GM19099 (cell line): ENCODE results near the gene SLC25A45.

ENCODE experiments used
- POLR2A ChIP-seq: IDR thresholded peaks from 3 replicates; pipeline ENCODE4 v1.6.1; 2011; ENCODE audit warnings: low read depth; ENCODE audit not compliant: insufficient read length; ENCODE audit errors: extremely low read depth

Gene SLC25A45

DNA sequence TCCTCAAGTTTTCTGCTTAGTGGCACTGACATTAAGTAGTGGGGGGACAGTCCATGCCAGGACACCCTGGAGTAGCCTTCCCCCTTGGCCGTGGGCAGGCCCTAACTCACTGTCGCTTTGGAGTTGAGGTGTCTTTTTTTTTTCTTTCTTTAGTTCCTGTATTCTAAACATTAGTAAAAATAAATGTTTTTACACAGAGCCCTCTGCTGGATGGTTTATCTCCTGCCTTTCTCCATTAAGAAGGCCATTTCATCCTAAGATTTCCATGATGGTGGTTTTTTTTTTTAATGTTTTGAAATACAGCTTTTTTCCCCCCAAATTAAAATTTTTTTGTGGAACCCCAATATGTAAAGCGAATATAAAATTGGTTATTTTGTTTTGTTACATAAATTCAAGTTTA lies 29.7 kb downstream of the SLC25A45 start:
- no peak for TF ChIP-seq POLR2A

DNA sequence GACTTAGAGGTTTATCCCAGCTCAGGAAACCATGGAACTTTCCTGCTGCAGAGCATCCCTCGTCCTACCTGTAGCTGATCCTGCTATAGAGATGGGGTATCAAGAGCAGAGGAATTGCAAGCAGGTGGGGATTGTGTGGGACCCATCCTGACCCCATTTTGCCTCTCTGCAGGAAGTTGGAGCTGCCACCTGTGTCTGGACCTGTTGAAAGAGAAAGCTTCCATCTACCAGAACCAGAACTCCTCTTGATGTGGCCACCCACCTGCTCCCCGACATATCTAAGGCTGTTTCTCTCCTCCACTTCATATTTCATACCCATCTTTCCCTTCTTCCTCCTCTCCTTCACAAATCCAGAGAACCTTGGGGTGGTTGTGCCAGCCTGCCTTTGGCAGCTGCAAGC lies 30.9 kb downstream of the SLC25A45 start:
- TF ChIP-seq POLR2A, result no peak

DNA sequence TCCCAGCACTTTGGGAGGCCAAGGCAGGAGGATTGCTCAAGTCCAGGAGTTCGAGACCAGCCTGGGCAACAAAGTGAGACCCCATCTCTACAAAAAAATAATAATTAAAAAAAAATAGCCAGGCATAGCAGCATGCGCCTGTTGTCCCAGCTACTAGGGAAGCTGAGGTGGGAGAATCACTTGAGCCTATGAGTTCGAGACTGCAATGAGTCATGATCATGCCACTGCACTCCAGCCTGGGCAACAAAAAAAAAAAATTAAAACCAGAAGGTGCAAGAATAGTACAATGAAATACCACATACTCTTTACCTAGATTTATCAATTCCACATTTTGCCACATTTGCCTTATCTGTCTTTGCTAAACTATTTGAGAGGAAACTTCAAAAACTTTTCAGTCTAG lies 40.6 kb downstream of the SLC25A45 start:
- no peak for TF ChIP-seq POLR2A

DNA sequence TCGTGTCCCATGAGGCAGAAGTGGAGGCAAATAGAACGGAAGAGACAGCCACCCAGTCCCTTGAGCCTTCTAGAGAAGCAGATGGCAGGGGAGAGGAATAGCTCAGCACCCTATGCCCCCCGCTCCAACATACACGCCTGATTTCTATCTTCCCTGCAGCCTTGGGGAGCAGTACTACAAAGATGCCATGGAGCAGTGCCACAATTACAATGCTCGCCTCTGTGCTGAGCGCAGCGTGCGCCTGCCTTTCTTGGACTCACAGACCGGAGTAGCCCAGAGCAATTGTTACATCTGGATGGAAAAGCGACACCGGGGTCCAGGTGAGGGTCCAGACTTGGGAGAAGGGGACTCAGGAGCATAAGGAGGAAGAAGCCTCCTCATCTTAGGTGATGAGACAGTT lies 42.2 kb downstream of the SLC25A45 start:
- TF ChIP-seq POLR2A, result no peak

DNA sequence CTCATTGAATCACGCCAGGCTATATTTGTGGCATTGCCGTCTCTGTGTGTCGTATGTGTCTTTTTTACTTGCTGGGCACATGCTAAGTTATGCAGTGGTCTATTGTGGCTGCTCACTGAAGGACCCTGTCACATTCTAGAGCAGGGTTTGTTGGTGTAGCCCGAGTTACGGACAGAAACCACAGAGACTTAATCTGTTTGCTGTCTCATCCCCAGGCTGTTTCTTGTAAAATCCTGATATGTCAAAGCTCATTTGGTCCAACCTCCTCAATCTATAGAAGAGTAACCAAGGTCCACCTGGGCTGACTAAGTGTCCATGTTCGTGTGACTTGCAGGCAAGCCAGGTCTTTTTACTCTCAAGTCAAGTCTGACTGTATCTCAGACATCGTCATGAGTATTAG lies 43.8 kb downstream of the SLC25A45 start:
- TF ChIP-seq POLR2A, result no peak

DNA sequence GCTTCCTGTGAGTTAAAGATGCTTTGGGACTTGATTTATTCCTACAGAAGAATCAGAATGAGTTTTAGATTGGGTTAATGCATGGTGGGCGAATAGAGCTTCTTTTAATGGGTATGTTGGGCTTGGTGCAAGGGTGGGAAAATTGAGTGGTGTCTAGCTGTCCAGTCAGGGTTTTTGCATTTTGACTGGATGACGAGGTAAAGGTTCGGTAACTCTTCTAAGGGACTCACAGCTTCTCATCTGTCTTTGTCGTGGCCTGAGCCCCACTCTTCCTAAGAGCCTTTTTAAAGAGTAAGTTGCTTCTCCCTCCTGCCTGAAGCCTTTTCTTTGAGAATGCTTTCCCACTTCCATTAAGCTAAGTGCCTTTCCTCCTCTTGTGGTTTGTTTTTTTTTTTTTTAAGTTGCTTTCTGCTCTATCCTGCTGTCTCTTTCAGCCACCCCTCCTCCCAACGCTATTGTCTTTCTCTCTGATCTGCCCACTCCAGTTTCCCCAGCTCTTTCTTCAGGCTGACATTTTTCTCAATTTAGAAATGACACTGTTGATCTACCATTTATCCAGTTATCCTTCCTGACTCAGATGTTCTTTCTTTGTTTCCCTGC lies 47.6 kb downstream of the SLC25A45 start:
- no peak for TF ChIP-seq POLR2A

DNA sequence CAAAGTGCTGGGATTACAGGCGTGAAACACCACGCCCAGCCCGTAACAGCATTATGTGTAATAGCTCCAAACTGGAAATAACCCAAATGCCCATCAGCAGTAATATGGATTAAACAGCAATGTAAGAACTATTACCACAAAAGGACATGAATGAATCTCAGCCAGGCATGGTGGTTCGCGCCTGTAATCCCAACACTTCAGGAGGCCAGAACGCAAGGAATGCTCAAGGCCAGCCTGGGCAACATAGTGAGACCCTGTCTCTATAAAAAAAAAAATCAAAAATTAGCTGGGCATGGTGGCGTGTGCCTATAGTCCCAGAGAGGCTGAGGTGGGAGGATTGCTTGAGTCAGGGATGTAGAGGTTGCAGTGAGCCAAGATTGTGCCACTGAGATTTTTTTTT lies 51.9 kb downstream of the SLC25A45 start:
- TF ChIP-seq POLR2A, result no peak

GRCh38 chr11:65329944-65330403 lies 52.5 kb downstream of the SLC25A45 start:
- no peak for TF ChIP-seq POLR2A

DNA sequence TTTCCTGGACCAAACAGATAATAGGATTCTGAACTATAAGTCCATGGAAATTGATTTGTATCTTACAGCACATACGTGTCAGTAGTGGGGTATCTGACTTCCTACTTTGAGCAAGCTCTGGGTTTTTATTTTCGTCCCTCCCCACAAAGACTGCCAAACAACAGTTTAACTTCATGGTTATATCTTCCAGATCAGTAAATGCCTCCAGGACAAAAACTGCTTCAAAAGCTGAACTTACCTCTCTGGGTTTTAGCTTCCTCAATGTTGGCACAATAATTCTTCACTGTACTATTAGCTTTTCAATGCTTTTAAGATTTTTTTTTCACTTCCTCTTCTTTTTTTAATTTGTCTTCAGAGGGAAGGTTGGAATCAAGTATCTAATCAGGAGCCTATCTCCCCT lies 53.0 kb downstream of the SLC25A45 start:
- TF ChIP-seq POLR2A, result no peak

DNA sequence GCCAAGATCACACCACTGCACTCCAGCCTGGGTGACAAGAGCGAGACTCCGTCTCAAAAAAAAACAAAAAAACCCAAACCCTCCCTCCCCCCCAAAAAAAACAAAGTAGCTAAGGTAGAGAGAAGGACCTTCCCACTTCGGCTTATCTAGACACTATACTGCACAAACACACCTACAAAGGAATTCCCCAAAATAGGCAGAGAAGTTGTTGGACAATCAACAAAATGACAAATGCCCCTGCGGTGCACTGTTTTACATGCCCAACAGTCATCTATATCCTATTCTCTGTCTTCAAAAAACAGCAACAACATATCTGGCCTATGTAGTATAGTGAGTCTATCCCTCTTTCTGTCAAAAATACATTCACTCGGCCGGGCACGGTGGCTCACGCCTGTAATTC lies 55.4 kb downstream of the SLC25A45 start:
- TF ChIP-seq POLR2A, result no peak

- no peak for TF ChIP-seq POLR2A
Measured at GRCh38 chr11:65325435-65325834, 57.0 kb downstream of the SLC25A45 start.
